H1 (cell line): ENCODE data around the gene PRKCD. TPM values are rescaled to one million over a fixed set of nuclear protein-coding genes. Genes with fewer than 3 reads are reported as not detected.

Experiments used
- CTCF ChIA-PET: fragments of 300-600 bp; sonication (Branson Sonifier 250); formaldehyde crosslinking; loops from one replicate; lab custom pipeline; 2021; ENCODE audit not compliant: partially characterized antibody; lab: Charles Lee
- POLR2A ChIA-PET: fragments of 300-600 bp; sonication (Branson Sonifier 250); formaldehyde crosslinking; loops from one replicate; lab custom pipeline; 2021; ENCODE audit warnings: inconsistent platforms; ENCODE audit not compliant: partially characterized antibody; lab: Charles Lee
- DNase-seq, 2 experiments: peaks; one replicate each; pipeline versions ENCODE4 v3.0.0 to v3.0.0-alpha.2; 2010 to 2022; ENCODE audit warnings: low spot score in 2 of 2, low read depth in 1 of 2, mixed read lengths in 1 of 2
- FAIRE-seq: peaks from 2 replicates; lab custom pipeline; 2011; peaks lifted over from hg19 to GRCh38; lab: Jason Lieb, UNC
- H2AFZ ChIP-seq: 2 replicates; pipeline ENCODE4 v1.8.1; 2012; ENCODE audit warnings: low read length, inconsistent platforms
- H2AK5ac ChIP-seq: 2 replicates; pipeline ENCODE4 v1.6.1; 2013; ENCODE audit warnings: low read depth, low read length
- H2BK120ac ChIP-seq: replicated peaks from 2 replicates; pipeline ENCODE3; 2013; ENCODE audit warnings: low read depth, low read length, inconsistent platforms
- H2BK12ac ChIP-seq: 2 replicates; pipeline ENCODE4 v1.6.1; 2013; ENCODE audit warnings: low read depth, low read length
- H2BK15ac ChIP-seq: 2 replicates; pipeline ENCODE4 v1.6.1; 2013; ENCODE audit warnings: low read length
- H2BK20ac ChIP-seq: 2 replicates; pipeline ENCODE4 v1.6.1; 2013; ENCODE audit warnings: low read length
- H2BK5ac ChIP-seq: 2 replicates; pipeline ENCODE4 v1.6.1; 2013; ENCODE audit warnings: low read depth, low read length
- H3K14ac ChIP-seq: 2 replicates; pipeline ENCODE4 v1.6.1; 2013; ENCODE audit warnings: inconsistent platforms; ENCODE audit not compliant: insufficient read length
- H3K18ac ChIP-seq: 2 replicates; pipeline ENCODE4 v1.6.1; 2013; ENCODE audit warnings: low read length; ENCODE audit errors: extremely low read depth
- H3K23ac ChIP-seq: 2 replicates; pipeline ENCODE4 v1.6.1; 2013; ENCODE audit warnings: inconsistent platforms; ENCODE audit not compliant: insufficient read length
- H3K23me2 ChIP-seq: 2 replicates; pipeline ENCODE4 v1.6.1; 2013; ENCODE audit warnings: low read depth, low read length
- H3K27ac ChIP-seq: 2 replicates; pipeline ENCODE4 v1.6.1; 2011; ENCODE audit warnings: low read depth, low read length, inconsistent platforms
- H3K27me3 ChIP-seq, 4 experiments: replicated peaks in 1 of 4; 1 replicate in 1 of 4; 2 replicates in 3 of 4; pipeline versions ENCODE4 v1.6.1 to v1.8.1; 2011 to 2013; ENCODE audit warnings: low read length in 3 of 4, mild to moderate bottlenecking in 3 of 4, inconsistent platforms in 2 of 4, mixed read lengths in 2 of 4, moderate library complexity in 1 of 4; ENCODE audit not compliant: control insufficient read depth in 3 of 4, insufficient read depth in 3 of 4; ENCODE audit errors: extremely low read depth in 1 of 4
- H3K36me3 ChIP-seq, 4 experiments: 2 replicates each; pipeline versions ENCODE4 v1.6.1 to v1.8.1; 2011 to 2013; ENCODE audit warnings: mild to moderate bottlenecking in 4 of 4, low read length in 3 of 4, moderate library complexity in 2 of 4, control low read depth in 1 of 4, inconsistent platforms in 1 of 4; ENCODE audit not compliant: insufficient read depth in 4 of 4, control insufficient read depth in 2 of 4
- H3K4ac ChIP-seq: replicated peaks from 2 replicates; pipeline ENCODE3; 2013; ENCODE audit warnings: low read length, low read depth, mixed read lengths, inconsistent platforms; ENCODE audit not compliant: insufficient read length
- H3K4me1 ChIP-seq, 4 experiments: replicated peaks in 1 of 4; 1 replicate in 1 of 4; 2 replicates in 3 of 4; pipeline versions ENCODE4 v1.6.1 to v1.8.1; 2011 to 2013; ENCODE audit warnings: low read length in 3 of 4, inconsistent platforms in 2 of 4, mixed read lengths in 1 of 4; ENCODE audit not compliant: insufficient read depth in 4 of 4, control insufficient read depth in 3 of 4
- H3K4me2 ChIP-seq, 2 experiments: 2 replicates each; pipeline versions ENCODE4 v1.6.1 to v1.8.1; 2011 to 2013; ENCODE audit warnings: low read depth in 2 of 2, low read length in 2 of 2, control low read depth in 1 of 2, inconsistent platforms in 1 of 2, mild to moderate bottlenecking in 1 of 2; ENCODE audit not compliant: insufficient read depth in 1 of 2
- H3K4me3 ChIP-seq, 4 experiments: fragments of 200-600, 300-600 bp in 1 of 4; sonication (generic), shearing (Covaris generic), sonication (Bioruptor Twin) in 1 of 4; 2 replicates each; pipeline versions ENCODE4 v1.5.1 to v1.8.1; 2011 to 2016; ENCODE audit warnings: low read length in 4 of 4, low read depth in 3 of 4, control low read depth in 2 of 4, inconsistent platforms in 2 of 4, mild to moderate bottlenecking in 2 of 4, mixed read lengths in 1 of 4, moderate library complexity in 1 of 4; ENCODE audit not compliant: insufficient read depth in 2 of 4; ENCODE audit errors: extremely low read depth in 1 of 4
- H3K56ac ChIP-seq: replicated peaks from 2 replicates; pipeline ENCODE3; 2013; ENCODE audit warnings: low read depth, mild to moderate bottlenecking, mixed read lengths, low read length, inconsistent platforms; ENCODE audit not compliant: insufficient read length
- H3K79me1 ChIP-seq: 2 replicates; pipeline ENCODE4 v1.6.1; 2013; ENCODE audit warnings: low read depth, low read length, control low read depth
- H3K79me2 ChIP-seq, 2 experiments: 2 replicates each; pipeline versions ENCODE4 v1.6.1 to v1.8.1; 2012 to 2013; ENCODE audit warnings: low read length in 2 of 2, mild to moderate bottlenecking in 2 of 2, inconsistent platforms in 1 of 2; ENCODE audit not compliant: insufficient read depth in 2 of 2, control insufficient read depth in 1 of 2
- H3K9ac ChIP-seq, 4 experiments: replicated peaks in 1 of 4; 1 replicate in 1 of 4; 2 replicates in 3 of 4; pipeline versions ENCODE4 v1.6.1 to v1.8.1; 2011 to 2013; ENCODE audit warnings: low read depth in 3 of 4, low read length in 3 of 4, control low read depth in 2 of 4, mild to moderate bottlenecking in 2 of 4, moderate library complexity in 2 of 4, inconsistent platforms in 1 of 4; ENCODE audit errors: extremely low read depth in 1 of 4
- H3K9me3 ChIP-seq, 2 experiments: 2 replicates each; pipeline versions ENCODE4 v1.6.1 to v1.8.1; 2012 to 2013; ENCODE audit warnings: mild to moderate bottlenecking in 2 of 2, moderate library complexity in 2 of 2, control low read depth in 1 of 2, inconsistent platforms in 1 of 2, low read depth in 1 of 2, low read length in 1 of 2, mixed read lengths in 1 of 2; ENCODE audit not compliant: insufficient read depth in 2 of 2
- H4K20me1 ChIP-seq, 2 experiments: replicated peaks in 1 of 2; 2 replicates each; pipeline versions ENCODE3 to v1.8.1; 2011 to 2013; ENCODE audit warnings: inconsistent platforms in 2 of 2, low read length in 2 of 2, mild to moderate bottlenecking in 1 of 2; ENCODE audit not compliant: insufficient read depth in 2 of 2, control insufficient read depth in 1 of 2
- H4K5ac ChIP-seq: 2 replicates; pipeline ENCODE4 v1.6.1; 2013; ENCODE audit warnings: low read length, low read depth, mixed read lengths, inconsistent platforms; ENCODE audit not compliant: insufficient read length
- H4K8ac ChIP-seq: 2 replicates; pipeline ENCODE4 v1.8.0; 2013; ENCODE audit warnings: mild to moderate bottlenecking, moderate library complexity, low read length, inconsistent platforms; ENCODE audit not compliant: insufficient read depth; ENCODE audit errors: extremely low read depth
- H4K91ac ChIP-seq: replicated peaks from 2 replicates; pipeline ENCODE3; 2013; ENCODE audit warnings: low read length, mixed read lengths, inconsistent platforms; ENCODE audit not compliant: insufficient read length
- CEBPB ChIP-seq: IDR thresholded peaks from 2 replicates; pipeline ENCODE4 v1.6.1; 2012; ENCODE audit warnings: low read depth, low read length
- CTBP2 ChIP-seq: IDR thresholded peaks from 2 replicates; pipeline ENCODE4 v1.7.0; 2011; ENCODE audit warnings: borderline replicate concordance, mild to moderate bottlenecking, moderate library complexity, mixed read lengths, low read length; ENCODE audit not compliant: insufficient read depth, insufficient read length
- EP300 ChIP-seq, 2 experiments: IDR thresholded peaks; 1 replicate in 1 of 2; 2 replicates in 1 of 2; pipeline ENCODE4 v1.6.1; 2011 to 2012; ENCODE audit warnings: low read depth in 2 of 2, low read length in 2 of 2, mild to moderate bottlenecking in 2 of 2, borderline replicate concordance in 1 of 2, inconsistent platforms in 1 of 2, moderate library complexity in 1 of 2
- HDAC2 ChIP-seq, 2 experiments: fragments of 300-600 bp in 1 of 2; sonication (generic) in 1 of 2; IDR thresholded peaks; 2 replicates each; pipeline ENCODE4 v1.6.1; 2011 to 2012; ENCODE audit warnings: low read depth in 2 of 2, low read length in 2 of 2, mild to moderate bottlenecking in 2 of 2, moderate library complexity in 2 of 2, borderline replicate concordance in 1 of 2, inconsistent platforms in 1 of 2
- JUND ChIP-seq: IDR thresholded peaks from 2 replicates; pipeline ENCODE4 v1.6.1; 2011; ENCODE audit warnings: mild to moderate bottlenecking, improper control_type of control experiment, low read length
- MAFK ChIP-seq: IDR thresholded peaks from 2 replicates; pipeline ENCODE4 v1.6.1; 2012; ENCODE audit warnings: low read depth, mild to moderate bottlenecking, improper control_type of control experiment, low read length
- NRF1 ChIP-seq: IDR thresholded peaks from 2 replicates; pipeline ENCODE4 v1.6.1; 2011; ENCODE audit warnings: mild to moderate bottlenecking, low read depth, low read length, improper control_type of control experiment
- POLR2AphosphoS5 ChIP-seq: IDR thresholded peaks from 2 replicates; pipeline ENCODE4 v1.6.1; 2011; ENCODE audit warnings: low read depth, low read length
- RNF2 ChIP-seq: fragments of 200-900, 300-1000 bp; sonication (generic); IDR thresholded peaks from 2 replicates; pipeline ENCODE4 v1.7.1; 2016; ENCODE audit warnings: borderline replicate concordance, low read depth, mild to moderate bottlenecking, antibody characterized with exemption, low read length; ENCODE audit not compliant: poor library complexity, severe bottlenecking; ENCODE audit errors: missing control alignments
- RXRA ChIP-seq: IDR thresholded peaks from 2 replicates; pipeline ENCODE4 v1.6.1; 2011; ENCODE audit warnings: low read depth, mild to moderate bottlenecking, low read length, moderate library complexity; ENCODE audit not compliant: insufficient read depth
- SIN3A ChIP-seq, 2 experiments: IDR thresholded peaks in 1 of 2; conservative IDR thresholded peaks in 1 of 2; 2 replicates each; pipeline ENCODE4 v1.6.1; 2011 to 2012; ENCODE audit warnings: low read length in 2 of 2, improper control_type of control experiment in 1 of 2, low read depth in 1 of 2, mild to moderate bottlenecking in 1 of 2
- TBP ChIP-seq: IDR thresholded peaks from 2 replicates; pipeline ENCODE4 v1.6.1; 2011; ENCODE audit warnings: low read depth, low read length, improper control_type of control experiment
- YY1 ChIP-seq: IDR thresholded peaks from 2 replicates; pipeline ENCODE4 v1.6.1; 2011; ENCODE audit warnings: low read depth, mild to moderate bottlenecking, low read length
- WGBS, 2 experiments: shearing (Covaris generic) in 1 of 2; methylation state at CpG; one replicate each; pipeline versions ENCODE4 v1.1.6 to v1.1.7; 2013 to 2015; ENCODE audit warnings: low lambda C conversion rate in 2 of 2, mixed read lengths in 2 of 2, inconsistent platforms in 1 of 2, low coverage in 1 of 2, missing lambda C conversion rate in 1 of 2; ENCODE audit not compliant: insufficient replicate concordance in 2 of 2, insufficient coverage in 1 of 2, insufficient read length in 1 of 2; ENCODE audit errors: extremely low coverage in 1 of 2, missing lambda C conversion rate in 1 of 2; 5-methylcytosine and 5-hydroxymethylcytosine counted together
- polyA plus RNA-seq, 7 experiments: library from polyadenylated mRNA; depleted of rRNA in 3 of 7; stranded (reverse) in 5 of 7; unstranded in 2 of 7; fragments of >200 nt in 5 of 7; fragments of 200-250 nt in 2 of 7; gene quantifications; 1 replicate in 5 of 7; 2 replicates in 1 of 7; 4 replicates in 1 of 7; pipeline versions ENCODE4 v1.2.1 to v1.2.3, GENCODE V29; 2011 to 2013; ENCODE audit warnings: missing spikeins in 2 of 7, mixed read lengths in 2 of 7
- total RNA-seq: library from RNA; stranded (reverse); fragmentation: NEBNext Ultra II Directional; extraction: Animal tissue kit (Norgen Biotek cat#: 25700); gene quantifications from 2 replicates; pipeline ENCODE4 v1.2.1, GENCODE V29; 2021

PRKCD gene
- total and polyA plus RNA-seq, 2 of the 8 experiments (the other 6 are each of a cell fraction or from before 2014, with no cell fraction given) = 22.6 to 23.9 TPM

DNA sequence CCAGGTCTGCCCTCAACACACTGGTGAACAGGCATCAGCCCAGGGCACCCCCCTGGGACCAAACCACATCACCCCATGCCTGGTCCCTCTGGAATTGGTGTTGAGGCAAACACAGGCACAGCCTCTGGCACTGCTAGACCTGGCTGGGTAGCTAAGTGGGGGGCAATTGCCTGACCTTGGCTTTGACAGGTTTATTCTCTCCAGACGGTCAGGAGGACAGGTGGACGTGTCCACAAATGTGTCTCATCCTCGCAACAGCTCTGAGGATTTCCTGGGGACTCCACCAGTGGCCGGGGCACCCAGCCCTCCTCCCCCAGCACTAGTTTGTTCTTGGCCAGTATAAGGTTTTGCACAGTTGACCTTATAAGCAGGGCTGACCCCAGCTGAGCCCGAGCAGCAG, 63.5 kb downstream of the PRKCD start:
- Histone ChIP-seq H3K4me3 (no peak overlapping the region), H3K36me3 (peaks cover 47 to 64% (median 61%) of the 10 kb centered on the region in 4 experiments), H3K79me1 (no peaks in the 10 kb centered on the region; the same call in 1 of the 2 replicates), H2AFZ (no peak overlapping the region), H3K14ac (no peak overlapping the region), H2BK15ac (no peak overlapping the region), H3K4me1 (peaks cover 0 to 2% (median 0%) of the 10 kb centered on the region in 4 experiments; a peak in 1 of 7 replicates), H3K27ac (no peak overlapping the region), H3K79me2 (no peaks in the 10 kb centered on the region; a peak in 1 of 4 replicates), H4K91ac (no peak overlapping the region), H2BK120ac (no peak overlapping the region), H2BK12ac (no peak overlapping the region), H2AK5ac (no peak overlapping the region), H3K27me3 (no peaks in the 10 kb centered on the region), H2BK5ac (no peak overlapping the region), H3K23ac (no peak overlapping the region), H4K8ac (no peak overlapping the region), H3K18ac (no peak overlapping the region), H3K9ac (no peak overlapping the region), H4K20me1 (peaks cover 14 to 39% of the 10 kb centered on the region in 2 experiments), H2BK20ac (no peak overlapping the region), H3K4me2 (no peak overlapping the region), H4K5ac (no peak overlapping the region), H3K56ac (no peak overlapping the region), H3K9me3 (no peaks in the 10 kb centered on the region), H3K23me2 (no peaks in the 10 kb centered on the region), H3K4ac (no peak overlapping the region)
- ChIA-PET CTCF (interaction anchor here (0.6 to 6.6 kb wide), 6 partner anchors 10 to 719 kb away, joined by 3 to 68 read pairs (median 4); no protein-coding TSS in a partner anchor), POLR2A (interaction anchor here (1.2 to 28.5 kb wide), 5 partner anchors 9 to 269 kb away, joined by 3 to 449 read pairs (median 7); partner anchors contain the start of gene TKT)
- DNase-seq (no peak), FAIRE-seq (no peak)
- WGBS, 2 experiments = 94% methylated on average over 5 of the region's 5 CpGs; no CpG with 5 or more reads in 1 of the 2 experiments
- TF ChIP-seq CTBP2 (no peak), JUND (no peak), NRF1 (no peak), RNF2 (no peak), TBP (no peak), MAFK (no peak), RXRA (no peak), SIN3A (conservative IDR thresholded peaks at IDR 0.05 in 1 of 2, IDR thresholded peaks at IDR 0.05 in 1 of 2; ENCODE audit: low read depth in 1 of 2, low read length in 2 of 2) (no peak), EP300 (IDR thresholded peaks at IDR 0.05; ENCODE audit: borderline replicate concordance in 1 of 2, low read depth in 2 of 2, low read length in 2 of 2) (no peak), YY1 (no peak), CEBPB (no peak), HDAC2 (IDR thresholded peaks at IDR 0.05; ENCODE audit: borderline replicate concordance in 1 of 2, low read depth in 2 of 2, low read length in 2 of 2) (no peak), POLR2AphosphoS5 (no peak)
